RPMI8226 (cell line): ENCODE measurements around the gene SEMA4B.

Experiments used
- DNase-seq: peaks from one replicate; pipeline ENCODE4 v3.0.0-alpha.2; 2015

The SEMA4B gene

GRCh38 chr15:90205050-90205848 is 4.1 kb downstream of the SEMA4B start:
- no peak for DNase-seq

DNA sequence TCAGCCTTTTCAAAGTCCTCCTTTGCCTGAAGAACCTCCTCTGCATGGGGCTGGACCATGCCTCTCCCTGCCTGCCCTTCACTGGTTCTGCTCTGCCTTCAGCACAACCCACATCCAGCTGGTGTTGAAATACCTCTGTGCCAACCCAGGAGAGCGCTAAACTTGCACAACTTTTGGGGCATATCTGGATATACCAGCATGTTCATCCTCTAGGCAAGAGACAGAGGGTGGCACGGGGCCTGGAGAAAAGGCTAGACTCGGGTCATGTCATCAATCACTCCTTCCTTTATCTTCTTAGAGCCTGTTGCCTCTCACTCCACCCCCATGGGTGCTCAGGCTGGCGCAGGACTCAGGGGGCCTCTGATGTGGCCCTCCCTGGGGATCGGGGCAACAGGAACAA is 4.8 kb downstream of the SEMA4B start:
- DNase-seq, result no peak

- DNase-seq, result no peak
Measured at GRCh38 chr15:90207252-90207651, 6.1 kb downstream of the SEMA4B start.

DNA sequence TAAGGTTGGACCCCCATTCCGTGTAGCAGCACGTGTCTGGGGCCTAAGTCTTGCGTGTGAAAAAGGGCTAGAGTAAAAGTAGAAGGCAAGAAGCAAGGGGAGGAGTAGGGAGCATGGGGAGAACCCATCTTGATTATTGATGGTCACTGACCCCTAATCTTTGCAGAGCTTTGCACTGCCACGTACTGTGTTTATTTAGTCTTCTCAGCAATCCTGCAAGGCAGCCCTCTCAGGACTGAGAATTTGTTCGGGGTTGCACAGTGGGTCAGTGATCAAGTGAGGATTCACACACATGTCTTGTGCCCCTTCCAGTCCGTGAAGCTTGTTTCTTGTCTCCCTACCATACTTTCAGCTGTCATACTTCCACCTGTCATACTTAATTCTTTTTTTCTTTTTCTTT is 7.2 kb downstream of the SEMA4B start:
- no peak for DNase-seq

DNA sequence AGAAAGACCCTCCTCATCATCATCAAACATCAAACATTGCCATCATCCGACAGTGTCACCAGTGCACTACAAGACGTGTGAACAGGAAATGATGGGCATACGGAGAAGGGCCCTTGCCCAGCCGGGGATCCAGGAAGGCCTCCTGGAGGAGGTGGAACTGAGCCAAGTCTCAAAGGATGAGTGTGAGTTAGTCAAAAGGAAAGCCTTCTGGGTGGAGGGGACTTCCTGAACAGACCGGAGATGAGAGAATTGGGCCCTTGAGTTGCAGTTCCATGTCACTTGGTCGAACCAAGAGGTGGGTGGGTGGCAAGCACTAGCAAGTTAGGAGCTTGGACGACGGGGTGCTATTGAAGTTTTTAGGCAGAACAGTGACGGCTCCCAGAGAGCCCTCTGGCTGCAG is 8.5 kb downstream of the SEMA4B start:
- no peak for DNase-seq

GRCh38 chr15:90210593-90210992 is 9.5 kb downstream of the SEMA4B start:
- no peak for DNase-seq

GRCh38 chr15:90211009-90211408 is 9.9 kb downstream of the SEMA4B start:
- DNase-seq, result no peak

DNA sequence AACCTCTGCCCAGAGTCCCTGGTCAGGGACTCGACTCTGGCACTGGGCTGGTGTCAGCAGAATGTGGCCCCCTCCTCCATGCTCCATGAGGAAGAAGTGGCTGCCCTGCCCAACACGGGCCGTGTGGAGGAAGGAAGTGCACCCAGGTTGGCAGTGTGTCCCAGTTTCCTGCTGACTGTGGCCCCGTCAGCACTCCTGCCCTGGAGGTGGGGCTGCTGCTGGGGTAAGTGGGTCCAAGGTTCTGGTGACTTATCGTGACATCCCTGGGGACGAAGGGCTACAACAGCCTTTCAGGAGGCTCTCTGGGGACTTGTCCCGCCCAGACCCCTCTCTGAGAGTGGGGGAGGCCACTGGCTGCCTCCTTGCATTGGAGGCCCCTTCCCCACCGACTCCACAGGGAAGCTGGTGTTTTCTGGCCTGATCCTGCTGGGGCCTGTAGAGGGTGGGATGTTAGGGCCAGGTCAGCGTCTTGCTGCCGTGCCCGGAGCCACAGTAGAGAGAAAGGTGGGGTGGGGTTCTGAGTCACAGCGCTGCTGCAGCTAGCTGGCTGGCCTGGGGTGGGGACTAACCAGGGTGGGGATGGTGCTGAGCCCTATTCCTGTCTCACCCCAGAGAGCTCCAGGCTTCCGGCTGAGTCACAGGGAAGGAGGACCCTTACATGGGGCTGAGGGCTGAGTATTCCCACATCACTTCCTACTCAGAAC is 10.5 kb downstream of the SEMA4B start:
- DNase-seq, result no peak

GRCh38 chr15:90212221-90213098 is 11.3 kb downstream of the SEMA4B start:
- no peak for DNase-seq

- no peak for DNase-seq
Measured at GRCh38 chr15:90213122-90213817, 12.1 kb downstream of the SEMA4B start.

GRCh38 chr15:90213818-90214204 is 12.7 kb downstream of the SEMA4B start:
- no peak for DNase-seq

DNA sequence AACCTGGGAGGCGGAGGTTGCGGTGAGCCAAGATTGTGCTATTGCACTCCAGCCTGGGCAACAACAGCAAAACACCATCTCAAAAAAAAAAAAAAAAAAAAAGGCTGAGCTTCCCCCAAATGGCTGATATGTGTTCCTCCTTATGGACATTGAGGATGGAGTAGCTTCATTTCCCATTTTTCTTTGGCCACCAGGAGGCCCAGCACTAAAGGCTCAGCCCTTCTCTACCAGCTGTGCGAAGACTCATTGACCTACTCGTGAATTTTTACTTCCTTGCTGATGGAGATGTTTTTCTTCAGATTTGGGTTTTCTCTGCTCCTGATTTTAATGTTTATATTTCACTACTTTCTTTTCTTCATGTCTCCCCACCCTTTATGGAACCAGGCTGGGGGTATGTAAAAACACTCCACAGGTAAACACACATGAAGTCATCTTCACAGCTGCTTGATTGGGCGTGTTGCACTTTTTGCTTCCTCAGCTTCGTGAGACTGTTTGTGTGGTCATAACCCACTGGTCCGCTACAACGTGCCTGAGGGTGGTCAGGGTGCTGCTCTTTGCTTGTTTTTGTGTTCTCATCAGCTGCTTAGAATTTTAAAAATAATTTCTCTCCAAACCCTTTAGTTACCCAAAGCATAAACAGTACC is 13.5 kb downstream of the SEMA4B start:
- peak; percentile 16 for DNase-seq

- no peak for DNase-seq
Measured at GRCh38 chr15:90217671-90218394, 16.7 kb downstream of the SEMA4B start.

GRCh38 chr15:90219421-90220141 is 18.5 kb downstream of the SEMA4B start:
- peak; percentile 62 for DNase-seq

DNA sequence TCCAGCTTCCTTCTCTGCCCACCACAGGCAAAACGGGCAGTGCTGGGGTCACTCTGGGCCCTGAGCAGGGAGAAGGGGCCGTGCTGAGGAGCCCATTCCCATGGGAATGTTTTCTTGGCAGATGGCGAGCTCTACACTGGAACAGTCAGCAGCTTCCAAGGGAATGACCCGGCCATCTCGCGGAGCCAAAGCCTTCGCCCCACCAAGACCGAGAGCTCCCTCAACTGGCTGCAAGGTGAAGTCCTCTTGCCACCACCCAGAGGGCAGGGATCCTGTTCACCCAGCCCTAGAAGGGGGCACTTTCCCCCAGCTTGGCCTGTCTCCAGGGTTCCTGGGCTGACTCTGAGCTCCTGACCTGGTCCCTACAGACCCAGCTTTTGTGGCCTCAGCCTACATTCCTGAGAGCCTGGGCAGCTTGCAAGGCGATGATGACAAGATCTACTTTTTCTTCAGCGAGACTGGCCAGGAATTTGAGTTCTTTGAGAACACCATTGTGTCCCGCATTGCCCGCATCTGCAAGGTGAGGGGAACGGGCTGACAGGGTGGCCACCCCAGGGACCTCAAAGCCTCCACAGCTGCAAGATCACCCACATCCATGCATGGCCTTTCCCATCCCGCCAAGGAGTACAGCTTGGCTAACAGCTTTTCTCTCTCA is 20.2 kb downstream of the SEMA4B start:
- peak; percentile 66 for DNase-seq

GRCh38 chr15:90222547-90222946 is 21.4 kb downstream of the SEMA4B start:
- DNase-seq, result no peak

- no peak for DNase-seq
Measured at GRCh38 chr15:90223441-90224165, 22.5 kb downstream of the SEMA4B start.

DNA sequence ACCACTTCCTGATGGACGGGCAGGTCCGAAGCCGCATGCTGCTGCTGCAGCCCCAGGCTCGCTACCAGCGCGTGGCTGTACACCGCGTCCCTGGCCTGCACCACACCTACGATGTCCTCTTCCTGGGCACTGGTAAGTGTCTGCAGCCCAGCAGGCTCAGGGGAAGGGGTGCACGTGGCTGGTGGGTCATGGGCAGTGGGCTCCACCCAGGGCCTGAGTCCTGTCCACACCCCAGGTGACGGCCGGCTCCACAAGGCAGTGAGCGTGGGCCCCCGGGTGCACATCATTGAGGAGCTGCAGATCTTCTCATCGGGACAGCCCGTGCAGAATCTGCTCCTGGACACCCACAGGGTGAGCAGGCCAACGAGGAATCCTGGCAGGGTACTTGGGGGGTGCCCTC is 23.9 kb downstream of the SEMA4B start:
- DNase-seq, result no peak

DNA sequence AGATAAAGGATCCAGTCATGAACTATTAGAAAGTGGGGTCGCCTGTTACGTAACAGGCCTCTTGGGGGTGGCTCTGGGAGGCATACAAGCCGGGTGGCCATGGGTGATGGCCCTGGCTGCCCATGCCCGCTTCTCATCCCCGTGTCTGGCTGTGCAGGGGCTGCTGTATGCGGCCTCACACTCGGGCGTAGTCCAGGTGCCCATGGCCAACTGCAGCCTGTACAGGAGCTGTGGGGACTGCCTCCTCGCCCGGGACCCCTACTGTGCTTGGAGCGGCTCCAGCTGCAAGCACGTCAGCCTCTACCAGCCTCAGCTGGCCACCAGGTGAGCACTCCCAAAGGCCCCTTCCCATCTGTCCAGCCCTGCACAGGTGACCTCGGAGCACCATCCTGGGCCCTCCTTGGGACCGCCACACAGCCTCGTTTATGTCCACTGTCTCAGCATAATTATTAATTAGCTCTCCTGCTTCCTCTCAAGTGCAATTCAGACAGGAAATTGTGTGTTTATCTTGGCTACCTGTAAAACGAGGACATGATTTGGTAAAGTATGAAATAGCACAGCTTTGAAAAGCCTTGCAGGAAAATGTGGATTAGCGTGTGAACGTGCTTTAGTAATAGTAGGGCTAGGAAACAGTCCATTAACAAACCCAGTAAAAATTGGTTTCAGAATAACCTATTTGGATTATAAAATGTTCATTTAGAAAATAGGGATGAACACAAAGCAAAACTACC is 24.5 kb downstream of the SEMA4B start:
- DNase-seq, result no peak
